ENCODE results near the gene RPL3. TPM values are rescaled to one million over a fixed set of nuclear protein-coding genes. Genes with fewer than 3 reads are reported as not detected.

RPL3 gene
- polyA plus RNA-seq, 2 donors = 1,521 to 2,885 TPM

DNA sequence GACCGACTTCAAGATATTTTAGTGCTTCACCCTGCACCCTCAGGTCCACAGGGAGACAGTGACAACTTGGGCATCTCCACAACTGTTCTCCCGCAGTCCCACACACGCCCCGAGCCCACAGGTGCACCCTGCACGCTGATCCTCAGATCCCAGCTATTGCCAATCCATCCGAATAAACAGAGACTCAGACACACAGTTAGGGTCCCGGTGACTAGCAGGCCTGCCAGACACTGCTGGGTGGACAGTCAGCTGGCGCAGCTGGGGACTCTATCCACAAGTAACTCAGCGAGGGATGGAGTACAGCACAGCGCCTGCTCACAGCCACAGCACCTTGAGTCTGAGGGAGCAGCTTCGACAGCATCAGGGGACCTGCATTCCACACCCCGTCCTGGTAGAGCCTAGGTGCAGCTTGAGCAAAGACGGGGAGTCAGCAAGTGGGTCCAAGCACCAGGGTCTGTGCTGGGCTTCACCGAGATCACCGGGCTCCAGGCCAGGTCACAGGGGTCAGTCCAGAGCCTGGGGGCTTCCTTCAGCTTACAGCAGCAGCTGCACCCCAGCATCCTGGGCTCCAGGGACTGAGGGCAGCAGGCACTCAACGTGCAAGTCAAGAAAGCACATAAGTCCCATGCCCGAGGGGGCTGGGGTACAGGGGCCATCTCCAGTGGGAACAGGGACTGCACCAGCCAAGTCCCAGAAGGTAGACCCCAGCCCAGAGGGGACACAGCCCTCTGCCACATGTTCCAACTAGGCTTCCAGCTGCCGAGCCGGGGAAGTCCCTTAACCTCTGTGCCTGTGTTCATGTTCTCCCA is 7.6 kb downstream of the RPL3 start:
- WGBS, 2 donors = 81 to 86% methylated on average over 19 of the region's 19 CpGs
- peaks cover 4 to 17% of the 10 kb centered on the region in 2 donors for H3K4me1 ChIP-seq (ENCODE audit: control insufficient read depth in 2 of 2, insufficient read depth in 2 of 2, low read length in 1 of 2)

GRCh38 chr22:39309881-39310714 is 9.3 kb downstream of the RPL3 start:
- Histone ChIP-seq H3K27ac (ENCODE audit: low read depth in 2 of 2, low read length in 1 of 2) (peak overlapping the region; percentile 89 to 91), H3K36me3 (ENCODE audit: control insufficient read depth in 2 of 2, insufficient read depth in 2 of 2, low read length in 1 of 2) (peaks cover 21 to 36% of the 10 kb centered on the region in 2 donors), H3K4me1 (ENCODE audit: control insufficient read depth in 2 of 2, insufficient read depth in 2 of 2, low read length in 1 of 2) (peaks cover 4 to 16% of the 10 kb centered on the region in 2 donors), H3K27me3 (ENCODE audit: control insufficient read depth in 1 of 2, insufficient read depth in 2 of 2, low read length in 2 of 2) (no peaks in the 10 kb centered on the region), H3K4me3 (ENCODE audit: low read depth in 1 of 2, low read length in 2 of 2) (no peak overlapping the region), H3K9me3 (ENCODE audit: control insufficient read depth in 2 of 2, insufficient read depth in 1 of 2, low read depth in 1 of 2, low read length in 1 of 2) (no peaks in the 10 kb centered on the region)
- 65 to 66% methylated on average over 16 of the region's 16 CpGs for WGBS, 2 donors

More for the DNA sequence above, 7.6 kb downstream of the RPL3 start:
- Histone ChIP-seq H3K27ac (ENCODE audit: low read depth in 2 of 2, low read length in 1 of 2) (peak overlapping the region in 1 of 2 donors; percentile 29), H3K36me3 (ENCODE audit: control insufficient read depth in 2 of 2, insufficient read depth in 2 of 2, low read length in 1 of 2) (peaks cover 25 to 48% of the 10 kb centered on the region in 2 donors), H3K9me3 (ENCODE audit: control insufficient read depth in 2 of 2, insufficient read depth in 1 of 2, low read depth in 1 of 2, low read length in 1 of 2) (no peaks in the 10 kb centered on the region), H3K4me3 (ENCODE audit: low read depth in 1 of 2, low read length in 2 of 2) (no peak overlapping the region), H3K27me3 (ENCODE audit: control insufficient read depth in 1 of 2, insufficient read depth in 2 of 2, low read length in 2 of 2) (no peaks in the 10 kb centered on the region)

DNA sequence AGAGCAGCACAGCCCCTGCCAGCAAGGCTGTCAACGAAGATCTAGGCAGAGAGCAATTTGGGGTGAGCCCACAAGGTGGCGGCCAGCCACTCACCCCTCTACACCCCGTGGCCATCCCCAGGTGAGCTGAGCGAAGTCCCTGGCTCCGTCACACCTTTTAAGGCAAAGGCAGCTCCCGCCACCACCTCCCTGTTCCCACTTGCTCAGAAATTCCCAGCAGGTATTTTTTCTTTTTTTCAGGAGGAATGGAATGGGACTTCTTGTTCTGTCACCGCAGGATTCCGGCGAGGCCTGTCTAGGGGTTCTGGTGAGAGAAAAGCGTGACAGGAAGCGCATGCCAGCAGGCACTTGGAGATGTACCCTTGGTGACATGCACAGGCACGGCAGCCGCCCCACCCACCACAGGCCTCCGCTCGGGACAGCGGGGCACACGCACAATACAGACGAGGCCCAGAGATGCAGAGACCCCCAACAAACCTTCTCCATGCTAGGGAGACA is 10.0 kb downstream of the RPL3 start:
- Histone ChIP-seq H3K27me3 (ENCODE audit: control insufficient read depth in 1 of 2, insufficient read depth in 2 of 2, low read length in 2 of 2) (no peaks in the 10 kb centered on the region), H3K36me3 (ENCODE audit: control insufficient read depth in 2 of 2, insufficient read depth in 2 of 2, low read length in 1 of 2) (peaks cover 14 to 31% of the 10 kb centered on the region in 2 donors), H3K27ac (ENCODE audit: low read depth in 2 of 2, low read length in 1 of 2) (peak overlapping the region; percentile 89 to 91), H3K9me3 (ENCODE audit: control insufficient read depth in 2 of 2, insufficient read depth in 1 of 2, low read depth in 1 of 2, low read length in 1 of 2) (no peaks in the 10 kb centered on the region), H3K4me1 (ENCODE audit: control insufficient read depth in 2 of 2, insufficient read depth in 2 of 2, low read length in 1 of 2) (peaks cover 4 to 13% of the 10 kb centered on the region in 2 donors), H3K4me3 (ENCODE audit: low read depth in 1 of 2, low read length in 2 of 2) (peak overlapping the region in 1 of 2 donors; percentile 29)
- 47 to 57% methylated on average over 18 of the region's 18 CpGs for WGBS, 2 donors

- Histone ChIP-seq H3K4me1 (ENCODE audit: control insufficient read depth in 2 of 2, insufficient read depth in 2 of 2, low read length in 1 of 2) (peaks cover 4 to 13% of the 10 kb centered on the region in 2 donors), H3K27ac (ENCODE audit: low read depth in 2 of 2, low read length in 1 of 2) (peak overlapping the region; percentile 89 to 91), H3K27me3 (ENCODE audit: control insufficient read depth in 1 of 2, insufficient read depth in 2 of 2, low read length in 2 of 2) (no peaks in the 10 kb centered on the region), H3K4me3 (ENCODE audit: low read depth in 1 of 2, low read length in 2 of 2) (peak overlapping the region in 1 of 2 donors; percentile 29), H3K36me3 (ENCODE audit: control insufficient read depth in 2 of 2, insufficient read depth in 2 of 2, low read length in 1 of 2) (peaks cover 8 to 28% of the 10 kb centered on the region in 2 donors), H3K9me3 (ENCODE audit: control insufficient read depth in 2 of 2, insufficient read depth in 1 of 2, low read depth in 1 of 2, low read length in 1 of 2) (no peaks in the 10 kb centered on the region)
- 15 to 25% methylated on average over 24 of the region's 24 CpGs for WGBS, 2 donors
These were observed 10.6 kb downstream of the RPL3 start for GRCh38 chr22:39308614-39309363.

GRCh38 chr22:39306456-39307361 is 12.7 kb downstream of the RPL3 start:
- H3K9me3 ChIP-seq (ENCODE audit: control insufficient read depth in 2 of 2, insufficient read depth in 1 of 2, low read depth in 1 of 2, low read length in 1 of 2) = no peaks in the 10 kb centered on the region
- peaks cover 0 to 8% of the 10 kb centered on the region in 2 donors for H3K36me3 ChIP-seq (ENCODE audit: control insufficient read depth in 2 of 2, insufficient read depth in 2 of 2, low read length in 1 of 2)
- H3K4me3 ChIP-seq (ENCODE audit: low read depth in 1 of 2, low read length in 2 of 2) = no peak overlapping the region
- peaks cover 4 to 13% of the 10 kb centered on the region in 2 donors for H3K4me1 ChIP-seq (ENCODE audit: control insufficient read depth in 2 of 2, insufficient read depth in 2 of 2, low read length in 1 of 2)
- H3K27ac ChIP-seq (ENCODE audit: low read depth in 2 of 2, low read length in 1 of 2) = no peak overlapping the region
- no peaks in the 10 kb centered on the region for H3K27me3 ChIP-seq (ENCODE audit: control insufficient read depth in 1 of 2, insufficient read depth in 2 of 2, low read length in 2 of 2)
- WGBS, 2 donors = 64 to 73% methylated on average over 14 of the region's 14 CpGs

DNA sequence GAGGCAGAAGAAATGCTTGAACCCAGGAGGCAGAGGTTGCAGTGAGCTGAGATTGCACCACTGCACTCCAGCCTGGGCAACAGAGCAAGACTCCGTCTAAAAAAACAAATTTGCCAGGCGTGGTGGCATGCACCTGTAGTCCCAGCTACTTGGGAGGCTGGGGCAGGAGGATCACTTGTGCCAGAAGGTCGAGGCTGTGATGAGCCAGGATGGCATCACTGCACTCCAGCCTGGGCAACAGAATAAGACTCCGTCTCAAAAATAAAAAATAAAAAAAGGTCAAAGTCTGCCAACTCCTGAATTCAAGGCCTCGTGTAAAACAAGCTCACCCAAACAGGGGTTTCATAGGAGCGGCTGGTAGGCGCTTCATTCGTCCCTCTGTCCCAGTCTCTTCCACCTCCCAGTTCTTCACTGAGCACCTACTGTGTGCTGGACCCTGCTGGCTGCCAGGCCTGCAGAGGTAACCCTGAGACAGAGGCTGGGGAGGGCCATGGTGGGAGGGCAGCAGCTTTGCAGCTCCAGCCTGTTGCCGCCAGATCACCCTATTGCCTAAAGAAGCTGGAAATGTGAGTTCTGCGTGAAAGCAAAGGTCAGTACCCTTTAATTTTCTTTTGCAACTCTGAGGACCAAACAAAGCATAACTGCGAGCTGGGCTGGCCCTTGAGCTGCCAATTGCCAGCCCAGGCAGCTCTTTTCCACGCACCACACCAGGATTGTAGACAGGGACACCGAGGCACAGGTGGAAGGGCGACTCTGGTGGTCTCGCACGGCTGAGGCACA is 15.3 kb downstream of the RPL3 start:
- Histone ChIP-seq H3K27ac (ENCODE audit: low read depth in 2 of 2, low read length in 1 of 2) (no peak overlapping the region), H3K4me1 (ENCODE audit: control insufficient read depth in 2 of 2, insufficient read depth in 2 of 2, low read length in 1 of 2) (peaks cover 1 to 8% of the 10 kb centered on the region in 2 donors), H3K36me3 (ENCODE audit: control insufficient read depth in 2 of 2, insufficient read depth in 2 of 2, low read length in 1 of 2) (peaks cover 0 to 5% of the 10 kb centered on the region in 2 donors), H3K9me3 (ENCODE audit: control insufficient read depth in 2 of 2, insufficient read depth in 1 of 2, low read depth in 1 of 2, low read length in 1 of 2) (no peaks in the 10 kb centered on the region), H3K4me3 (ENCODE audit: low read depth in 1 of 2, low read length in 2 of 2) (no peak overlapping the region), H3K27me3 (ENCODE audit: control insufficient read depth in 1 of 2, insufficient read depth in 2 of 2, low read length in 2 of 2) (no peaks in the 10 kb centered on the region)
- WGBS, 2 donors = 86 to 87% methylated on average over 16 of the region's 16 CpGs

DNA sequence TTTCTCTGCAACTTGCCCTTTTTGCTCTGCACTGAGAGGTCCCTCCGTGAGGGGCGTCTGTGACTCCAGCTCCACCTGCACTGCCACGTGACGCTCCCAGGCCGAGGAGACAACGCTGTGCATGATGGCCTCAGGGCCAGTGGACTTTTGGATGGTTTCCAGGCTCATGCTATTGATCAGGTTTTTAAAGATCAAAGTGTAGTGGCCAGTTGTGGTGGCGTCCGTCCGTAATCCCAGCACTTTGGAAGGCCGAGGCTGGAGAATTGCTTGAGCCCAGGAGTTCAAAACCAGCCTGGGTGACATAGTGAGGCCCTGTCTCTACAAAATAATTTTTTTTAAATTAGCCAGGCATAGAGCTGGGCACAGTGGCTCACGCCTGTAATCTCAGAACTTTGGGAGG is 16.1 kb downstream of the RPL3 start:
- Histone ChIP-seq H3K36me3 (ENCODE audit: control insufficient read depth in 2 of 2, insufficient read depth in 2 of 2, low read length in 1 of 2) (peaks cover 0 to 5% of the 10 kb centered on the region in 2 donors), H3K9me3 (ENCODE audit: control insufficient read depth in 2 of 2, insufficient read depth in 1 of 2, low read depth in 1 of 2, low read length in 1 of 2) (no peaks in the 10 kb centered on the region), H3K4me3 (ENCODE audit: low read depth in 1 of 2, low read length in 2 of 2) (no peak overlapping the region), H3K4me1 (ENCODE audit: control insufficient read depth in 2 of 2, insufficient read depth in 2 of 2, low read length in 1 of 2) (peaks cover 0 to 3% of the 10 kb centered on the region in 2 donors), H3K27me3 (ENCODE audit: control insufficient read depth in 1 of 2, insufficient read depth in 2 of 2, low read length in 2 of 2) (no peaks in the 10 kb centered on the region), H3K27ac (ENCODE audit: low read depth in 2 of 2, low read length in 1 of 2) (no peak overlapping the region)
- WGBS, 2 donors = 71 to 77% methylated on average over 11 of the region's 11 CpGs

- WGBS, 2 donors = 88 to 89% methylated on average over 2 of the region's 2 CpGs
These were observed 16.9 kb downstream of the RPL3 start for GRCh38 chr22:39302431-39302960.

More at GRCh38 chr22:39302431-39302960, 16.9 kb downstream of the RPL3 start:
- Histone ChIP-seq H3K27ac (ENCODE audit: low read depth in 2 of 2, low read length in 1 of 2) (no peak overlapping the region), H3K9me3 (ENCODE audit: control insufficient read depth in 2 of 2, insufficient read depth in 1 of 2, low read depth in 1 of 2, low read length in 1 of 2) (no peaks in the 10 kb centered on the region), H3K36me3 (ENCODE audit: control insufficient read depth in 2 of 2, insufficient read depth in 2 of 2, low read length in 1 of 2) (peaks cover 0 to 5% of the 10 kb centered on the region in 2 donors), H3K4me3 (ENCODE audit: low read depth in 1 of 2, low read length in 2 of 2) (no peak overlapping the region), H3K4me1 (ENCODE audit: control insufficient read depth in 2 of 2, insufficient read depth in 2 of 2, low read length in 1 of 2) (peaks cover 0 to 5% of the 10 kb centered on the region in 2 donors), H3K27me3 (ENCODE audit: control insufficient read depth in 1 of 2, insufficient read depth in 2 of 2, low read length in 2 of 2) (no peaks in the 10 kb centered on the region)
